ENCODE data around the gene OSBPL7.

OSBPL7 gene

DNA sequence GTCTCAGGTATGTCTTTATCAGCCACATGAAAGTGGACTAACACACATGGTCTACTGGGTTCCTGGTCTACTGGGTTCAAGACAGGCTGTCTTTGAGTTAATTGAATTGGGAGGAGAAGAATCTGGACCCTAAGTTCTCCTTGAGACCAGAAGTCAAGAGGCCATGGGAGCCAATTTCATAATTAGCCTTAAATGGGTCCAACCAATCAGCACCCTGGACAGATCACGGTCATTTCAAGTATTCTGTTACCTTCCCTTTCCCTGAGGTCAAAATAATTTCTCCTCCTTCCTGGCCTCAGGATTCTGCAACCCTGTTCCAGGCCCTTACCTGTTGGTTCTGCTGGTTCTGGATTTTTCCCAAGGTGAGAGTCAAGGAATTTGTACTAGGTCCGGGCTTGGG lies 23.8 kb downstream of the OSBPL7 start:
- H3K4me3 ChIP-seq (ENCODE audit: low read depth, low read length, poor library complexity, severe bottlenecking): no peak overlapping the region
- no peak overlapping the region for H3K4me2 ChIP-seq (ENCODE audit: low read length)
- H3K9me2 ChIP-seq (ENCODE audit: low read depth, low read length): no peaks in the 10 kb centered on the region
- 0 out of 2 replicates have a peak, but pooled peaks cover under 1% of the 10 kb centered on the region for H3K27me3 ChIP-seq (ENCODE audit: insufficient read depth, low read length)
- no peaks in the 10 kb centered on the region for H3K9me3 ChIP-seq (ENCODE audit: low read length)
- no peaks in the 10 kb centered on the region for H4K20me1 ChIP-seq (ENCODE audit: insufficient read depth, low read length)
- no peak overlapping the region for H2AFZ ChIP-seq (ENCODE audit: low read length)
- no peak overlapping the region for H3K27ac ChIP-seq (ENCODE audit: low read depth, low read length, poor library complexity, severe bottlenecking)
- no peak overlapping the region for H3K9ac ChIP-seq (ENCODE audit: low read length)
- no peaks in the 10 kb centered on the region for H3K36me3 ChIP-seq (ENCODE audit: insufficient read depth, low read length)
- H3K79me2 ChIP-seq (ENCODE audit: insufficient read depth, low read length): no peaks in the 10 kb centered on the region
- H3K4me1 ChIP-seq (ENCODE audit: insufficient read depth, low read length, severe bottlenecking): no peaks in the 10 kb centered on the region
- no peak for TF ChIP-seq EZH2 (IDR thresholded peaks at IDR 0.05; ENCODE audit: borderline replicate concordance, low read length)
- TF ChIP-seq, protein P1, sequence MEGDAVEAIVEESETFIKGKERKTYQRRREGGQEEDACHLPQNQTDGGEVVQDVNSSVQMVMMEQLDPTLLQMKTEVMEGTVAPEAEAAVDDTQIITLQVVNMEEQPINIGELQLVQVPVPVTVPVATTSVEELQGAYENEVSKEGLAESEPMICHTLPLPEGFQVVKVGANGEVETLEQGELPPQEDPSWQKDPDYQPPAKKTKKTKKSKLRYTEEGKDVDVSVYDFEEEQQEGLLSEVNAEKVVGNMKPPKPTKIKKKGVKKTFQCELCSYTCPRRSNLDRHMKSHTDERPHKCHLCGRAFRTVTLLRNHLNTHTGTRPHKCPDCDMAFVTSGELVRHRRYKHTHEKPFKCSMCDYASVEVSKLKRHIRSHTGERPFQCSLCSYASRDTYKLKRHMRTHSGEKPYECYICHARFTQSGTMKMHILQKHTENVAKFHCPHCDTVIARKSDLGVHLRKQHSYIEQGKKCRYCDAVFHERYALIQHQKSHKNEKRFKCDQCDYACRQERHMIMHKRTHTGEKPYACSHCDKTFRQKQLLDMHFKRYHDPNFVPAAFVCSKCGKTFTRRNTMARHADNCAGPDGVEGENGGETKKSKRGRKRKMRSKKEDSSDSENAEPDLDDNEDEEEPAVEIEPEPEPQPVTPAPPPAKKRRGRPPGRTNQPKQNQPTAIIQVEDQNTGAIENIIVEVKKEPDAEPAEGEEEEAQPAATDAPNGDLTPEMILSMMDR (IDR thresholded peaks at IDR 0.05; ENCODE audit: low read length): no peak
- H3F3A ChIP-seq (ENCODE audit: insufficient read depth, low read length): no peaks in the 10 kb centered on the region

DNA sequence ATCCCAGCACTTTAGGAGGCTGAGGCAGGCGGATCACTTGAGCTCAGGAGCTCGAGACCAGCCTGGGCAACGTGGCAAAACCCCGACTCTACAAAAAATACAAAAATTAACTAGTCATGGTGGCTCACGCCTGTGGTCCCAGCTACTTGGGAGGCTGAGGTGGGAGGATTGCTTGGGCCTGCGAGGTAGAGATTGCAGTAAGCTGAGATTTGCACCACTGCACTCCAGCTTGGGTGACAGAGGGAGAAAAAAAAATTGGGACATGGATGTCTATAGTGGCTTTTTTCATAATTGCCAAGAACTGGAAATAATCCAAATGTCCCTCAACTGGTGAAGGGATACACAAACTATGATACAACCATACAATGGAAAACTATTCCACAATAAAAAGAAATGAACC lies 28.6 kb downstream of the OSBPL7 start:
- no peaks in the 10 kb centered on the region for H3F3A ChIP-seq (ENCODE audit: insufficient read depth, low read length)
- no peak overlapping the region for H3K4me2 ChIP-seq (ENCODE audit: low read length)
- H2AFZ ChIP-seq (ENCODE audit: low read length): no peak overlapping the region
- no peaks in the 10 kb centered on the region for H3K79me2 ChIP-seq (ENCODE audit: insufficient read depth, low read length)
- no peaks in the 10 kb centered on the region for H3K9me3 ChIP-seq (ENCODE audit: low read length)
- TF ChIP-seq, protein P1 (IDR thresholded peaks at IDR 0.05; ENCODE audit: low read length): no peak
- TF ChIP-seq EZH2 (IDR thresholded peaks at IDR 0.05; ENCODE audit: borderline replicate concordance, low read length): no peak
- no peak overlapping the region for H3K27ac ChIP-seq (ENCODE audit: low read depth, low read length, poor library complexity, severe bottlenecking)
- no peaks in the 10 kb centered on the region for H4K20me1 ChIP-seq (ENCODE audit: insufficient read depth, low read length)
- no peak overlapping the region for H3K4me3 ChIP-seq (ENCODE audit: low read depth, low read length, poor library complexity, severe bottlenecking)
- no peaks in the 10 kb centered on the region for H3K4me1 ChIP-seq (ENCODE audit: insufficient read depth, low read length, severe bottlenecking)
- H3K9ac ChIP-seq (ENCODE audit: low read length): no peak overlapping the region
- no peaks in the 10 kb centered on the region for H3K9me2 ChIP-seq (ENCODE audit: low read depth, low read length)
- no peaks in the 10 kb centered on the region for H3K36me3 ChIP-seq (ENCODE audit: insufficient read depth, low read length)
- 0 out of 2 replicates have a peak, but pooled peaks cover 4% of the 10 kb centered on the region for H3K27me3 ChIP-seq (ENCODE audit: insufficient read depth, low read length)

DNA sequence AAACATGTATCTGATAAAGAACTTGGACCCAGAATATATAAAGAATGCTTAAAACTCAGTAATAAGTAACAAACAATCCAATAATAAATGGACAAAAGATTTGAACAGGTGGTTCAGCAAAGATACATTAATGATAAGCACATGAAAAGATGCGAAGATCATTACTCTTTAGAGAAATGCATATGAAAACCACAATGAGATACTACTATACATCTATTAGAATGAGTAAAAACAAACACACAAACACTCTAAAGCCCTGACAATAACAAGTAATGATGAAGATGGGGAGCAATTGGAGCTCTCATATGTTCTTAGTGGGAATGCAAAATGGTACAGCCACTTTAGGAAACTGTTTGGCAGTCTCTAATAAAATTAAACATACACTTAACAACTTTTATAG lies 29.1 kb downstream of the OSBPL7 start:
- Histone ChIP-seq H3K79me2 (ENCODE audit: insufficient read depth, low read length) (no peaks in the 10 kb centered on the region), H3K4me2 (ENCODE audit: low read length) (no peak overlapping the region), H3K9ac (ENCODE audit: low read length) (no peak overlapping the region), H3K27me3 (ENCODE audit: insufficient read depth, low read length) (0 out of 2 replicates have a peak, but pooled peaks cover 4% of the 10 kb centered on the region), H3K9me3 (ENCODE audit: low read length) (no peaks in the 10 kb centered on the region), H3K27ac (ENCODE audit: low read depth, low read length, poor library complexity, severe bottlenecking) (no peak overlapping the region), H3K9me2 (ENCODE audit: low read depth, low read length) (no peaks in the 10 kb centered on the region), H3K4me3 (ENCODE audit: low read depth, low read length, poor library complexity, severe bottlenecking) (no peak overlapping the region), H3K36me3 (ENCODE audit: insufficient read depth, low read length) (no peaks in the 10 kb centered on the region), H2AFZ (ENCODE audit: low read length) (no peak overlapping the region), H3K4me1 (ENCODE audit: insufficient read depth, low read length, severe bottlenecking) (no peaks in the 10 kb centered on the region), H4K20me1 (ENCODE audit: insufficient read depth, low read length) (no peaks in the 10 kb centered on the region), H3F3A (ENCODE audit: insufficient read depth, low read length) (no peaks in the 10 kb centered on the region)
- TF ChIP-seq, protein P1 (IDR thresholded peaks at IDR 0.05; ENCODE audit: low read length): no peak
- no peak for TF ChIP-seq EZH2 (IDR thresholded peaks at IDR 0.05; ENCODE audit: borderline replicate concordance, low read length)

All from OCI-LY1 (cell line).